Tibial nerve (tissue), 4 donors: ENCODE data around the gene WEE2. TPM values are rescaled to one million over a fixed set of nuclear protein-coding genes. Genes with fewer than 3 reads are reported as not detected.

Experiments
- DNase-seq, 2 donors: peaks; one replicate each; pipeline ENCODE4 v3.0.0-alpha.2; 2019; ENCODE audit warnings: low spot score in 2 of 2
- H3K27ac ChIP-seq, 4 donors: fragments of 200-600 bp; sonication (generic) in 3 of 4; one replicate each; pipeline ENCODE4 v1.5.1; 2017 to 2019; ENCODE audit warnings: mild to moderate bottlenecking in 1 of 4
- H3K27me3 ChIP-seq, 2 donors: fragments of 200-600 bp; sonication (generic) in 1 of 2; one replicate each; pipeline versions ENCODE4 v1.5.1 to v1.6.0; 2017 to 2019
- H3K36me3 ChIP-seq, 3 donors: fragments of 200-600 bp; sonication (generic); one replicate each; pipeline ENCODE4 v1.5.1; 2018 to 2019
- H3K4me1 ChIP-seq, 4 donors: fragments of 200-600 bp; sonication (generic) in 3 of 4; one replicate each; pipeline ENCODE4 v1.5.1; 2017 to 2019
- H3K4me3 ChIP-seq, 4 donors: fragments of 200-600 bp; sonication (generic) in 3 of 4; one replicate each; pipeline ENCODE4 v1.5.1; 2017 to 2019; ENCODE audit warnings: mild to moderate bottlenecking in 1 of 4, moderate library complexity in 1 of 4
- H3K9me3 ChIP-seq, 4 donors: fragments of 200-600 bp; sonication (generic) in 3 of 4; one replicate each; pipeline ENCODE4 v1.5.1; 2017 to 2019
- CTCF ChIP-seq, 5 experiments: fragments of 200-600 bp in 3 of 5; fragments of 450-650 bp in 2 of 5; sonication (generic) in 3 of 5; IDR thresholded peaks; one replicate each; pipeline ENCODE4 v1.5.1; 2016 to 2019; ENCODE audit warnings: antibody characterized with exemption in 5 of 5, mild to moderate bottlenecking in 3 of 5, moderate library complexity in 2 of 5
- EP300 ChIP-seq, 2 donors: sonication (generic); formaldehyde crosslinking; IDR thresholded peaks; one replicate each; pipeline ENCODE4 v1.6.1; 2017; ENCODE audit warnings: antibody characterized with exemption in 2 of 2, mild to moderate bottlenecking in 1 of 2
- POLR2A ChIP-seq, 2 donors: fragments of 450-650 bp; IDR thresholded peaks; one replicate each; pipeline ENCODE4 v1.6.1; 2017; ENCODE audit warnings: antibody characterized with exemption in 2 of 2, mild to moderate bottlenecking in 2 of 2, moderate library complexity in 2 of 2
- WGBS, 2 donors: methylation state at CpG; one replicate each; pipeline ENCODE4 v1.1.5; 2018; 5-methylcytosine and 5-hydroxymethylcytosine counted together
- total RNA-seq, 4 donors: library from RNA; depleted of rRNA; stranded (reverse); fragments of >200 nt; gene quantifications; one replicate each; pipeline ENCODE4 v1.1.0, GENCODE V29; 2016

The WEE2 gene
- total RNA-seq = not detected

- Histone ChIP-seq H3K4me3 (no peak within 1 kb of the TSS), H3K9me3 (no peaks in the 10 kb centered on the region), H3K27me3 (no peaks in the 10 kb centered on the region), H3K4me1 (no peaks in the 10 kb centered on the region), H3K27ac (no peak within 1 kb of the TSS), H3K36me3 (no peaks in the 10 kb centered on the region)
- no peak for DNase-seq
- WGBS, 2 donors = 87 to 92% methylated on average over 6 of the region's 6 CpGs
- TF ChIP-seq POLR2A (IDR thresholded peaks at IDR 0.05) = no peak
- TF ChIP-seq CTCF (IDR thresholded peaks at IDR 0.05) = no peak
- no peak for TF ChIP-seq EP300 (IDR thresholded peaks at IDR 0.05)
These were observed at the start of gene WEE2 for GRCh38 chr7:141708351-141708750. WEE2 (plus strand) TSS chr7:141708353; CDS start chr7:141708759, 406 bp downstream.

DNA sequence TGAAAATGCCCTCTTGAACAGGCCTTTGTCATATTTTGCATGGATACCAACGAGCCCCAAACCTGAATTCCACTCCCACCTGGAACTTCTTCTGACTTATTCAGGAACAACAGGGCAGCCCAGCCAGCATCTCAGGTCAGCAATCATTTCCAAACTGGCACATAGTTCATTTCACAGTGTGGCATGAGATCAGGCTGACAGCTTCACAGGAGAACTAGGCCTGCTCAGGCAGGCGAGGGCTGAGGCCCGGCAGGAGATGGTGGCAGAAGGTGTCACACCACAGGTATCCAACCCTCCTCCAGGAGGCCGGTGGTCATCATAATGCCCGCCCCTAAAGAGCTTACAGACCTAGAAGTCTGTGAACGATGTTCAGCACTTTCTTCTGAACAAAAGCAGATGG is 48.7 kb upstream of the WEE2 start:
- peaks cover 0 to 82% (median 0%) of the 10 kb centered on the region in 3 donors for H3K36me3 ChIP-seq
- no peak overlapping the region for H3K4me3 ChIP-seq
- no peak for DNase-seq
- H3K4me1 ChIP-seq = peaks cover 0 to 2% (median 0%) of the 10 kb centered on the region in 4 donors
- H3K27me3 ChIP-seq = no peaks in the 10 kb centered on the region
- peak overlapping the region in 1 of 4 donors; percentile 19 for H3K27ac ChIP-seq
- WGBS, 2 donors = 84 to 91% methylated on average over 6 of the region's 6 CpGs
- TF ChIP-seq CTCF (IDR thresholded peaks at IDR 0.05) (no peak), EP300 (IDR thresholded peaks at IDR 0.05) (no peak), POLR2A (IDR thresholded peaks at IDR 0.05) (no peak)
- no peaks in the 10 kb centered on the region for H3K9me3 ChIP-seq

DNA sequence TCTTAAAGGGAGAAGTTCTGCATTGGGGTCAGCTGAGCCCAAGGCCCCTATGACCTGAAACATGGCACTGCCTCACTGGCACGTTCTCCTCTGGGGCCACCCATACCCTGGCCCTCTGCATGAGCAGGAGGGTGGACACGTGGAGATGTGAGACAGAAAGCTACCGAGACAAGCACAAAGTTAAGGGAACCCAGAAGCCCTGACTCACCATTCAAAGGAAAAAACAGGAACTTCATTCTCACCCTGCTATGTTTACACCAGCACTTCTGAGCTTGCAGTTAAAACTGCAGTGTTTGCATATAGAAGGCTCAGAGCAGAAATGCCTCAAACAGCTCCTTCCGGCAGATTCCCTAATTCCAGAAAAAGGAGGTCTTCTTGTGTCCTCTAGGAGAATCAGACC is 47.9 kb upstream of the WEE2 start:
- Histone ChIP-seq H3K27ac (peak overlapping the region in 2 of 4 donors; percentile 14 to 19), H3K27me3 (no peaks in the 10 kb centered on the region), H3K4me3 (no peak overlapping the region), H3K4me1 (no peaks in the 10 kb centered on the region), H3K9me3 (no peaks in the 10 kb centered on the region), H3K36me3 (peaks cover 0 to 85% (median 2%) of the 10 kb centered on the region in 3 donors)
- peak in 1 of 2 donors; percentile 18 for DNase-seq
- TF ChIP-seq POLR2A (IDR thresholded peaks at IDR 0.05) (no peak), EP300 (IDR thresholded peaks at IDR 0.05) (peak in 1 of 2 donors; percentile 45)
- WGBS, 2 donors = 70% methylated on average over 4 of the region's 4 CpGs

- TF ChIP-seq EP300 (IDR thresholded peaks at IDR 0.05) = no peak
- no peak for TF ChIP-seq CTCF (IDR thresholded peaks at IDR 0.05)
- TF ChIP-seq POLR2A (IDR thresholded peaks at IDR 0.05) = no peak
- H3K9me3 ChIP-seq = no peaks in the 10 kb centered on the region
- H3K4me1 ChIP-seq = no peaks in the 10 kb centered on the region
- H3K27me3 ChIP-seq = no peaks in the 10 kb centered on the region
- WGBS, 2 donors = 41% methylated on average over 6 of the region's 6 CpGs
- no peak overlapping the region for H3K4me3 ChIP-seq
- peaks cover 0 to 78% (median 3%) of the 10 kb centered on the region in 3 donors for H3K36me3 ChIP-seq
- DNase-seq = no peak
- peak overlapping the region in 1 of 4 donors; percentile 20 for H3K27ac ChIP-seq
These were observed 44.9 kb upstream of the WEE2 start for GRCh38 chr7:141663081-141663849.

GRCh38 chr7:141664450-141664849 is 43.7 kb upstream of the WEE2 start:
- TF ChIP-seq POLR2A (IDR thresholded peaks at IDR 0.05) (no peak), EP300 (IDR thresholded peaks at IDR 0.05) (no peak), CTCF (IDR thresholded peaks at IDR 0.05) (no peak)
- peaks cover 0 to 78% (median 3%) of the 10 kb centered on the region in 3 donors for H3K36me3 ChIP-seq
- H3K27me3 ChIP-seq = no peaks in the 10 kb centered on the region
- 88 to 95% methylated on average over 6 of the region's 6 CpGs for WGBS, 2 donors
- no peak overlapping the region for H3K4me3 ChIP-seq
- H3K9me3 ChIP-seq = no peaks in the 10 kb centered on the region
- no peak overlapping the region for H3K27ac ChIP-seq
- H3K4me1 ChIP-seq = no peaks in the 10 kb centered on the region
- DNase-seq = no peak
